ENCODE results near the gene SYT6. TPM values are rescaled to one million over a fixed set of nuclear protein-coding genes. Genes with fewer than 3 reads are reported as not detected.

The SYT6 gene
- total and polyA plus RNA-seq, 2 of the 13 experiments (the other 11 are each of a cell fraction or from before 2014, with no cell fraction given) = not detected

DNA sequence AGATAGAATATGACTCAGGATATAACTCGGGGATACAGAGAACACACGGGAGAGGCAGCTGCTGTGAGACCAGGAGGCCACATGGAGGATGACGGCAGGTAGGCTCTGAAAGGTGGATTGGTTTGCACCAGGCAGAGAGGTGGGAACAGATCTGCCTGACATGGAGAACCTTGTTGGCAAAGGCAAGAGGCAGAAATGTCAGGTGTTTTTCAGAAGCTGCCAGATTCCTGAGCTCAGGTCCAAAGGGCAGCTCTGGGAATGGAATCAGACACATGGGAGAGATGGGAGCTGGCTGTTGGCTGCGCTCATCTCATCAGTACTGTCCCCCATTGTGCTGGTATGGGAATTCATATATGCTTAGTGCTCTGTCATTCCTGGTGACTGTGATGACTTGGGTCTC is 19.2 kb downstream of the SYT6 start (continued):
- TF ChIP-seq THAP9 (CRISPR knock-in tag; IDR thresholded peaks at IDR 0.05; ENCODE audit: borderline replicate concordance) (no peak), GATA4 (IDR thresholded peaks at IDR 0.05; ENCODE audit: borderline replicate concordance, low read depth) (no peak), RBAK (CRISPR knock-in tag; IDR thresholded peaks at IDR 0.05) (no peak)

GRCh38 chr1:114133129-114133528 is 20.5 kb downstream of the SYT6 start:
- no peaks in the 10 kb centered on the region for H3K79me2 ChIP-seq (ENCODE audit: insufficient read depth, low read length)
- H2AFZ ChIP-seq (ENCODE audit: low read length) = no peak overlapping the region
- H3K4me1 ChIP-seq (ENCODE audit: insufficient read depth, low read length) = peaks cover 6% of the 10 kb centered on the region; the same call in 1 of the 2 replicates
- no TSS peak for BruUV-seq (replicated peaks)
- H3K27me3 ChIP-seq (ENCODE audit: control insufficient read depth in 1 of 2, insufficient read depth in 2 of 2, low read length in 2 of 2) = peaks cover 0 to 15% of the 10 kb centered on the region in 2 experiments; a peak in 4 of 5 replicates
- intact Hi-C loops (cut with micrococcal nuclease; ENCODE audit: unreplicated experiment) = no loop called here
- ATAC-seq = no peak
- DNase-seq (ENCODE audit: low spot score) = no peak
- in situ Hi-C loops (cut with HindIII; ENCODE audit: extremely low pct_ligation_motif_present, low pct_unique_long_range_greater_than_20kb) = no loop called here
- no peaks in the 10 kb centered on the region for H3K9me3 ChIP-seq (ENCODE audit: low read length)
- WGBS (ENCODE audit: low lambda C conversion rate) = 42% methylated on average over 7 of the region's 7 CpGs
- no peak overlapping the region for H3K4me3 ChIP-seq (replicated peaks in 1 of 3; ENCODE audit: insufficient read depth in 1 of 3, low read depth in 2 of 3, low read length in 3 of 3)
- ChIA-PET POLR2A (no interaction called here), CTCF (ENCODE audit: low intra/inter-chr PET ratio, low total read pairs) (no interaction called here)
- no peak overlapping the region for H3K4me2 ChIP-seq (ENCODE audit: low read depth, low read length)
- H3K27ac ChIP-seq (ENCODE audit: extremely low read length, insufficient read depth, low read length) = no peak overlapping the region
- no peak for FAIRE-seq
- H3K36me3 ChIP-seq (replicated peaks in 1 of 2; ENCODE audit: control insufficient read depth in 1 of 2, insufficient read depth in 2 of 2, low read length in 2 of 2) = no peaks in the 10 kb centered on the region
- no peak for TF ChIP-seq ZHX1 (CRISPR knock-in tag; IDR thresholded peaks at IDR 0.05; ENCODE audit: low read depth)
- TF ChIP-seq SOX13 (IDR thresholded peaks at IDR 0.05) = no peak
- no peak for TF ChIP-seq SOX13 (CRISPR knock-in tag; conservative IDR thresholded peaks at IDR 0.05 in 1 of 2, IDR thresholded peaks at IDR 0.05 in 1 of 2)
- no peaks in the 10 kb centered on the region for H4K20me1 ChIP-seq (ENCODE audit: insufficient read depth, low read length)
- H3K9ac ChIP-seq (ENCODE audit: insufficient read depth, low read depth, low read length) = no peak overlapping the region

All from HepG2 (cell line).